ENCODE data around the gene STAG1.
"Not testable (repeated sequence)": the region's sequence is repeated elsewhere in the genome, so short reads cannot be mapped to it uniquely, and the experiment has no call there.

The STAG1 gene

GRCh38 chr3:136583823-136584222 lies 168.4 kb downstream of the STAG1 start:
- no peak for TF ChIP-seq CTCF (conservative IDR thresholded peaks at IDR 0.05; ENCODE audit: control insufficient read depth, insufficient read depth, low read depth, low read length)
- no peak overlapping the region for H3K4me3 ChIP-seq (ENCODE audit: control insufficient read depth, low read depth, low read length)
- no peak for DNase-seq (ENCODE audit: low read depth)

- TF ChIP-seq CTCF (conservative IDR thresholded peaks at IDR 0.05; ENCODE audit: control insufficient read depth, insufficient read depth, low read depth, low read length): no peak
- no peak for DNase-seq (ENCODE audit: low read depth)
- H3K4me3 ChIP-seq (ENCODE audit: control insufficient read depth, low read depth, low read length): no peak overlapping the region
Measured at GRCh38 chr3:136577791-136578190, 174.4 kb downstream of the STAG1 start.

GRCh38 chr3:136576279-136577009 lies 175.7 kb downstream of the STAG1 start:
- H3K4me3 ChIP-seq (ENCODE audit: control insufficient read depth, low read depth, low read length): no peak overlapping the region
- no peak for TF ChIP-seq CTCF (conservative IDR thresholded peaks at IDR 0.05; ENCODE audit: control insufficient read depth, insufficient read depth, low read depth, low read length)
- no peak for DNase-seq (ENCODE audit: low read depth)

- no peak for TF ChIP-seq CTCF (conservative IDR thresholded peaks at IDR 0.05; ENCODE audit: control insufficient read depth, insufficient read depth, low read depth, low read length)
- DNase-seq (ENCODE audit: low read depth): no peak
- H3K4me3 ChIP-seq (ENCODE audit: control insufficient read depth, low read depth, low read length): no peak overlapping the region
Measured at GRCh38 chr3:136567599-136568188, 184.5 kb downstream of the STAG1 start.

GRCh38 chr3:136564962-136565361 lies 187.2 kb downstream of the STAG1 start:
- not testable (repeated sequence) for H3K4me3 ChIP-seq (ENCODE audit: control insufficient read depth, low read depth, low read length); DNase-seq (ENCODE audit: low read depth)

- no peak for TF ChIP-seq CTCF (conservative IDR thresholded peaks at IDR 0.05; ENCODE audit: control insufficient read depth, insufficient read depth, low read depth, low read length)
- DNase-seq (ENCODE audit: low read depth): no peak
Measured at GRCh38 chr3:136562026-136562425, 190.2 kb downstream of the STAG1 start.

GRCh38 chr3:136559896-136560295 lies 192.3 kb downstream of the STAG1 start:
- DNase-seq (ENCODE audit: low read depth): no peak
- no peak for TF ChIP-seq CTCF (conservative IDR thresholded peaks at IDR 0.05; ENCODE audit: control insufficient read depth, insufficient read depth, low read depth, low read length)
- H3K4me3 ChIP-seq (ENCODE audit: control insufficient read depth, low read depth, low read length): no peak overlapping the region

More at GRCh38 chr3:136562026-136562425, 190.2 kb downstream of the STAG1 start:
- H3K4me3 ChIP-seq (ENCODE audit: control insufficient read depth, low read depth, low read length): no peak overlapping the region

GRCh38 chr3:136549461-136549860 lies 202.7 kb downstream of the STAG1 start:
- not testable (repeated sequence) for DNase-seq (ENCODE audit: low read depth); H3K4me3 ChIP-seq (ENCODE audit: control insufficient read depth, low read depth, low read length)

Measured in fibroblast of mammary gland (primary cell).